IgD-negative memory B cell (primary cell): ENCODE measurements around the gene PTGER3. TPM values are rescaled to one million over a fixed set of nuclear protein-coding genes. Genes with fewer than 3 reads are reported as not detected.

Experiments used
- H3K27ac Mint-ChIP-seq, 3 donors: one replicate each; pipeline ENCODE4 v1.8.0; 2020 to 2022; ENCODE audit warnings: mild to moderate bottlenecking in 3 of 3, mixed read lengths in 3 of 3, moderate library complexity in 1 of 3
- H3K27me3 Mint-ChIP-seq: one replicate; pipeline ENCODE4 v1.8.0; 2021; ENCODE audit warnings: mixed read lengths
- H3K36me3 Mint-ChIP-seq: one replicate; pipeline ENCODE4 v1.8.0; 2020; ENCODE audit warnings: mild to moderate bottlenecking, mixed read lengths
- H3K4me1 Mint-ChIP-seq, 3 donors: one replicate each; pipeline ENCODE4 v1.8.0; 2020 to 2022; ENCODE audit warnings: mixed read lengths in 3 of 3, mild to moderate bottlenecking in 1 of 3
- H3K4me3 Mint-ChIP-seq, 4 donors: one replicate each; pipeline ENCODE4 v1.8.0; 2020 to 2022; ENCODE audit warnings: mild to moderate bottlenecking in 4 of 4, mixed read lengths in 4 of 4, moderate library complexity in 3 of 4
- H3K9me3 Mint-ChIP-seq, 3 donors: one replicate each; pipeline ENCODE4 v1.8.0; 2020 to 2021; ENCODE audit warnings: mixed read lengths in 3 of 3, mild to moderate bottlenecking in 1 of 3
- polyA plus RNA-seq: library from polyadenylated mRNA; unstranded; fragments of 300-500 nt; fragmentation: Illumina TruSeq; gene quantifications from one replicate; pipeline ENCODE4 v1.2.3, GENCODE V29; 2021

The PTGER3 gene
- polyA plus RNA-seq, 1 donor from 2014 or later, result not detected

DNA sequence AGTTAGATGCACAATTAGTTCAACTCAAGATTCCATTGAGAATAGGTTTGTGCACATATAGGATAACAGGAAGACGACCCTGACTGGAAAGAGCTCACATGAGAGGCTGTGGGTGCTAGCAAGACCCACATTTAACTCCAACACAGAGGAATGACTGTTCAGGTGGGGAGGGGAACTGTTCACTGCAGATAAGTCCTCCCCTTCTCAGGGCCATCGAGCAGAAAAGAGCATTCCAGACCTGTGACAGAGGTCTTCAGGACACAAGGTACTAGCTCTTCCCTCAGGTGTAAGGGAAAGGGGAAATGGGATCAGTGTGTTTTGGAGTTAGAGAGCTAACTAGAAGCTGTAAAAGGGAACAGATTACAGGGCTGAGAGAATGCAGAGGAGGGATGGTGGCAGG, 8.7 kb downstream of the PTGER3 start:
- Mint-ChIP-seq H3K27me3 (peaks cover 16% of the 10 kb centered on the region), H3K4me3 (no peak overlapping the region), H3K27ac (no peak overlapping the region), H3K4me1 (no peaks in the 10 kb centered on the region), H3K36me3 (no peaks in the 10 kb centered on the region), H3K9me3 (no peaks in the 10 kb centered on the region)

DNA sequence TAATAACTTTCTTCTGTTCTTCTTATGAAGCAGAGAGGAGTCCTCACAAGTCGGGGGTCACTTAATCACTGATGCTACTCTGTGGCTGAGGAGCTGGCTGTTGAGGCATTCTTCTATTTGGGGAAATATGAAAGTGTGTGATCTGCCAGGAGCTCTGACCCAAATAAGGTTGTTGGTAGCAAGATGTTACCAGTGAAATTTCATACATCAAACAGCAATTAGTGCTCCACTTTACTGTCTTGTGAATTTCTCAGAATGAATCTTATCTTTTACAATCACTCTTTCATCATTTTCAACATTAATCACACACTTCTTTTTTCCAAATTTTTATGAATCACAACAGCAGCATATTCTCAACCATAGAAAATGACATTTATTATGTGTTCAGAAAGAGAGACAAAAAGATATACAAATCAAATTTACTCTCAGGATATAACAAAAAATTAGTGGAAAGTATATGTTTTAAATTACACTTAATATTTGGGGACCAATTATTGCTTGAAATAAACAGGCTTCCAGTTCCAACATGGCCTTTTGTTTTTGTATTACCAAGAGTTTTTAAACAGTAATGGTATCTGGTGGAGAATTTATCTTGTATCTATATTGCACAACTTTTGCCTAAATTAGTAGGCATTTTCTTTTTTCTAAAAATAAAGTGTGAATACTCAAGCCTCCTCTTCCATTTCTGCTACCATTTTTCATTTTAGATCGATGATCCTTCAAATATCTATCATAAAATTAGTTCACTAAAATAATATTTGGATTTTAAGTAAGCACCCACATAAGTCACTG, 9.6 kb downstream of the PTGER3 start:
- Mint-ChIP-seq H3K9me3 (no peaks in the 10 kb centered on the region), H3K4me1 (no peaks in the 10 kb centered on the region), H3K36me3 (no peaks in the 10 kb centered on the region), H3K4me3 (no peak overlapping the region), H3K27ac (no peak overlapping the region), H3K27me3 (peaks cover 16% of the 10 kb centered on the region)

GRCh38 chr1:71037066-71037465, 10.6 kb downstream of the PTGER3 start:
- H3K27ac Mint-ChIP-seq, result no peak overlapping the region
- H3K9me3 Mint-ChIP-seq, result no peaks in the 10 kb centered on the region
- no peaks in the 10 kb centered on the region for H3K36me3 Mint-ChIP-seq
- peak overlapping the region in 1 of 4 donors; percentile 11 for H3K4me3 Mint-ChIP-seq
- peaks cover 16% of the 10 kb centered on the region for H3K27me3 Mint-ChIP-seq
- no peaks in the 10 kb centered on the region for H3K4me1 Mint-ChIP-seq

GRCh38 chr1:71033136-71033535, 14.5 kb downstream of the PTGER3 start:
- Mint-ChIP-seq H3K36me3 (no peaks in the 10 kb centered on the region), H3K9me3 (peaks cover 0 to 2% (median 0%) of the 10 kb centered on the region in 3 donors), H3K4me1 (no peaks in the 10 kb centered on the region), H3K27me3 (peaks cover 14% of the 10 kb centered on the region), H3K27ac (no peak overlapping the region), H3K4me3 (no peak overlapping the region)

DNA sequence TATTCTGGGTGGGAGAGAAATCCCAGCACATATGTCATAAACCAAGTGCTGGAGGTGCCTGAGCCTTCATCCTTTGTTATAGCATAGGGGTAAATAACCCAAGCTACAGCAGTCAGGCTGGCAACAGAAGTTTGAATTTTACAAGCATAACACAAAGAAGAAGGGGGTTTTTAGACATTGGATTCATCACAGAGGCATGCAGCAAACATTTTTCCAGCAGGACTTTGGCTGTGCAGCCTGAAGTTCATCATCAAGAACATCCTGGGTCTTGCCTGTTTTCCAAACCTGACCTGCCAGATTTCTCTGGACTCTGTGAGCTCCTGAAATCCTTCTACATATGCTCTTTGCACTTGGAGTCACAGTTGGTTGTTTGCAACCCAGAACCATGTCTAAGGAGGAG, 16.2 kb downstream of the PTGER3 start:
- peaks cover 10% of the 10 kb centered on the region for H3K27me3 Mint-ChIP-seq
- no peaks in the 10 kb centered on the region for H3K36me3 Mint-ChIP-seq
- H3K4me1 Mint-ChIP-seq, result no peaks in the 10 kb centered on the region
- H3K27ac Mint-ChIP-seq, result no peak overlapping the region
- H3K4me3 Mint-ChIP-seq, result no peak overlapping the region
- peaks cover 0 to 2% (median 0%) of the 10 kb centered on the region in 3 donors for H3K9me3 Mint-ChIP-seq

DNA sequence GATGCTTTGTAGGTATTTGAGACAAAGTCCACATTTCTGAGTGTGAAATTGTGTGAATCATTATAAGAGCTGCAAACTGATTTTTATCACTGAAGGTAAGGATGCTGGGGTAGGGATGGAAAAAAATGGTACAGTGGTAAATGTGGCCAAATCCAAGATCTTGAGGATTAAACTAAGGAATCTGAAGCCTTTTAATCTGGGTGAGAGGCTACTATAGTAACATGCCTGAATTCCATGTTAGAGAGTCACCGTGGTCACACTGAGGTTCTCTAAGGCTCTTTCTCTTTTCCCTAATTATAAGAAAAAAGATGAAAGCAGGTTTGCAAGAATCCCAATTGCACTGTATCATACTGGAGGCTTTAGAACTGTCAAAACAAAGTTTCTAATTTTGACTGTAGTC, 17.6 kb downstream of the PTGER3 start:
- H3K4me3 Mint-ChIP-seq, result no peak overlapping the region
- peaks cover 0 to 2% (median 0%) of the 10 kb centered on the region in 3 donors for H3K9me3 Mint-ChIP-seq
- no peaks in the 10 kb centered on the region for H3K36me3 Mint-ChIP-seq
- no peaks in the 10 kb centered on the region for H3K4me1 Mint-ChIP-seq
- no peak overlapping the region for H3K27ac Mint-ChIP-seq
- H3K27me3 Mint-ChIP-seq, result peaks cover 4% of the 10 kb centered on the region

DNA sequence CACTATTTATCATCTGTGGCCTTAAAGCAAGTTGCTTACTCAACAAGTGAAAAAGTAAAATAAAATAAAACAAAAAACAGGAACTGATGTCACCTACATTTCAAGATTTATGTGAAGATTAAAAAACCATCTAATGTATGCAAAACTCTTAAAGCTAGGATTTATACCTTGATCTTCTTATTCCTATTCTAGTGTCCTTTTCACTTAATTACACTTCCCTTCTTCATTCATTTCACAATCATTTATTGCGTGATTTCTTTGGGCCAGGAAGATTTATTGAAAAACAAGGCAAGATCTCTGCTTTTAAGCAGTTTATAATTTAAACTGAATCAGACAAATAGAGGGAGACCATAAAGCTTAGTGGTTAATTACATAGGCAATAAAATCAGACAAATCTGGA, 18.6 kb downstream of the PTGER3 start:
- H3K9me3 Mint-ChIP-seq, result peaks cover 0 to 2% (median 0%) of the 10 kb centered on the region in 3 donors
- no peak overlapping the region for H3K27ac Mint-ChIP-seq
- no peaks in the 10 kb centered on the region for H3K4me1 Mint-ChIP-seq
- no peaks in the 10 kb centered on the region for H3K36me3 Mint-ChIP-seq
- H3K4me3 Mint-ChIP-seq, result no peak overlapping the region
- H3K27me3 Mint-ChIP-seq, result peaks cover 4% of the 10 kb centered on the region

DNA sequence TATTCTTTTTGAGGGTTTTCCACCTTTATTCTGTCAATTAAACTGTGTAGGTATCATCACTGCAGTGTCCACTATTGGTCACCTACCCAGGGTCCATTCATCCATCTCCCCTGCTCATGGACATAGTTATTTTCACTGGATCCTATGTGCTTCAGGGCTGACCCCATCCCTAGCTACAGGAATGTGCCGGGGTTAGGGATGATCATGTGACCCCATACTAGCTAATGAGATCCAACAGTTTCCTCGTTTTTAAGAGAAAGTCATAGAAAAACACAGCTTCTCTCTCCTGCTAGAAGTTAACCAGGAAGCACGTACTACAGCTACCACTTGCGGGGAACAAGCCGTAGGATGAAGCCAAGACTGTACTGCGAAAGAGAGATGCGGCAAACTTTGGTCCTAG, 19.6 kb downstream of the PTGER3 start:
- no peak overlapping the region for H3K4me3 Mint-ChIP-seq
- peaks cover 4% of the 10 kb centered on the region for H3K27me3 Mint-ChIP-seq
- no peak overlapping the region for H3K27ac Mint-ChIP-seq
- H3K4me1 Mint-ChIP-seq, result no peaks in the 10 kb centered on the region
- H3K9me3 Mint-ChIP-seq, result peaks cover 0 to 2% (median 0%) of the 10 kb centered on the region in 3 donors
- H3K36me3 Mint-ChIP-seq, result no peaks in the 10 kb centered on the region

GRCh38 chr1:71026093-71026492, 21.5 kb downstream of the PTGER3 start:
- no peaks in the 10 kb centered on the region for H3K4me1 Mint-ChIP-seq
- peaks cover 0 to 2% (median 0%) of the 10 kb centered on the region in 3 donors for H3K9me3 Mint-ChIP-seq
- H3K36me3 Mint-ChIP-seq, result no peaks in the 10 kb centered on the region
- H3K4me3 Mint-ChIP-seq, result no peak overlapping the region
- peaks cover 2% of the 10 kb centered on the region for H3K27me3 Mint-ChIP-seq
- no peak overlapping the region for H3K27ac Mint-ChIP-seq

GRCh38 chr1:71023515-71023914, 24.1 kb downstream of the PTGER3 start:
- Mint-ChIP-seq H3K4me1 (no peaks in the 10 kb centered on the region), H3K4me3 (no peak overlapping the region), H3K27me3 (peaks cover 1% of the 10 kb centered on the region), H3K27ac (no peak overlapping the region), H3K36me3 (no peaks in the 10 kb centered on the region), H3K9me3 (peaks cover 0 to under 1% (median 0%) of the 10 kb centered on the region in 3 donors)

GRCh38 chr1:71019233-71019969, 28.2 kb downstream of the PTGER3 start:
- Mint-ChIP-seq H3K36me3 (no peaks in the 10 kb centered on the region), H3K27me3 (no peaks in the 10 kb centered on the region), H3K4me3 (no peak overlapping the region), H3K9me3 (no peaks in the 10 kb centered on the region), H3K27ac (no peak overlapping the region), H3K4me1 (no peaks in the 10 kb centered on the region)

- Mint-ChIP-seq H3K4me1 (no peaks in the 10 kb centered on the region), H3K4me3 (no peak overlapping the region), H3K27ac (no peak overlapping the region), H3K27me3 (no peaks in the 10 kb centered on the region), H3K36me3 (no peaks in the 10 kb centered on the region), H3K9me3 (no peaks in the 10 kb centered on the region)
Observed at GRCh38 chr1:71018791-71019190, 28.8 kb downstream of the PTGER3 start.

- Mint-ChIP-seq H3K4me3 (no peak overlapping the region), H3K27ac (no peak overlapping the region), H3K9me3 (no peaks in the 10 kb centered on the region), H3K27me3 (no peaks in the 10 kb centered on the region), H3K36me3 (no peaks in the 10 kb centered on the region), H3K4me1 (no peaks in the 10 kb centered on the region)
Observed at GRCh38 chr1:71015745-71016144, 31.9 kb downstream of the PTGER3 start.

GRCh38 chr1:71014178-71014579, 33.4 kb downstream of the PTGER3 start:
- H3K4me3 Mint-ChIP-seq, result no peak overlapping the region
- no peaks in the 10 kb centered on the region for H3K4me1 Mint-ChIP-seq
- H3K9me3 Mint-ChIP-seq, result no peaks in the 10 kb centered on the region
- no peak overlapping the region for H3K27ac Mint-ChIP-seq
- no peaks in the 10 kb centered on the region for H3K36me3 Mint-ChIP-seq
- no peaks in the 10 kb centered on the region for H3K27me3 Mint-ChIP-seq

GRCh38 chr1:71002709-71003475, 44.7 kb downstream of the PTGER3 start:
- Mint-ChIP-seq H3K4me3 (no peak overlapping the region), H3K36me3 (no peaks in the 10 kb centered on the region), H3K27me3 (peaks cover 1% of the 10 kb centered on the region), H3K27ac (no peak overlapping the region), H3K9me3 (no peaks in the 10 kb centered on the region), H3K4me1 (no peaks in the 10 kb centered on the region)
